H9 (cell line): Measurements from ENCODE around the gene SLC48A1. TPM values are rescaled to one million over a fixed set of nuclear protein-coding genes. Genes with fewer than 3 reads are reported as not detected.

Experiments
- DNase-seq: peaks from one replicate; pipeline ENCODE4 v3.0.0-alpha.2; 2017
- H2AFZ ChIP-seq: one replicate; pipeline ENCODE4 v1.6.1; 2013; ENCODE audit warnings: mild to moderate bottlenecking, low read length, control low read depth, moderate library complexity
- H2AK5ac ChIP-seq: 2 replicates; pipeline ENCODE4 v1.6.1; 2013; ENCODE audit warnings: low read length, control low read depth, mixed read lengths; ENCODE audit not compliant: insufficient read length
- H2BK120ac ChIP-seq: one replicate; pipeline ENCODE4 v1.6.1; 2013; ENCODE audit warnings: low read depth, mild to moderate bottlenecking, low read length, control low read depth, inconsistent platforms; ENCODE audit not compliant: poor library complexity, severe bottlenecking
- H2BK12ac ChIP-seq: 2 replicates; pipeline ENCODE4 v1.6.1; 2013; ENCODE audit warnings: low read length, control low read depth, mixed read lengths, low read depth; ENCODE audit not compliant: insufficient read length
- H2BK15ac ChIP-seq: 2 replicates; pipeline ENCODE4 v1.6.1; 2013; ENCODE audit warnings: low read depth, low read length, control low read depth
- H2BK20ac ChIP-seq: one replicate; pipeline ENCODE4 v1.6.1; 2013; ENCODE audit warnings: low read depth, mild to moderate bottlenecking, low read length, control low read depth, inconsistent platforms; ENCODE audit not compliant: poor library complexity, severe bottlenecking
- H2BK5ac ChIP-seq: 2 replicates; pipeline ENCODE4 v1.6.1; 2013; ENCODE audit warnings: low read length, control low read depth, mixed read lengths; ENCODE audit not compliant: insufficient read length
- H3K14ac ChIP-seq: 2 replicates; pipeline ENCODE4 v1.6.1; 2013; ENCODE audit warnings: low read length, control low read depth; ENCODE audit not compliant: insufficient read depth
- H3K18ac ChIP-seq: 2 replicates; pipeline ENCODE4 v1.6.1; 2013; ENCODE audit warnings: low read depth, mild to moderate bottlenecking, mixed read lengths, low read length, control low read depth; ENCODE audit not compliant: insufficient read length
- H3K23ac ChIP-seq: 2 replicates; pipeline ENCODE4 v1.6.1; 2013; ENCODE audit warnings: low read length, control low read depth, mixed read lengths, low read depth; ENCODE audit not compliant: insufficient read length
- H3K23me2 ChIP-seq: 2 replicates; pipeline ENCODE4 v1.6.1; 2013; ENCODE audit warnings: low read depth, mild to moderate bottlenecking, mixed read lengths, low read length, control low read depth; ENCODE audit not compliant: insufficient read length, poor library complexity, severe bottlenecking
- H3K27ac ChIP-seq: 2 replicates; pipeline ENCODE4 v1.5.1; 2013; ENCODE audit warnings: low read length, control low read depth, mixed read lengths, low read depth; ENCODE audit not compliant: insufficient read length
- H3K27me3 ChIP-seq: 2 replicates; pipeline ENCODE4 v1.6.1; 2013; ENCODE audit warnings: low read length, control low read depth, inconsistent platforms; ENCODE audit not compliant: insufficient read depth
- H3K4ac ChIP-seq: 2 replicates; pipeline ENCODE4 v1.6.1; 2013; ENCODE audit warnings: low read depth, mild to moderate bottlenecking, control low read depth, inconsistent platforms, low read length, moderate library complexity
- H3K4me1 ChIP-seq: 2 replicates; pipeline ENCODE4 v1.6.1; 2013; ENCODE audit warnings: low read length, control low read depth, inconsistent platforms; ENCODE audit not compliant: insufficient read depth
- H3K4me2 ChIP-seq: 2 replicates; pipeline ENCODE4 v1.6.1; 2013; ENCODE audit warnings: low read length, control low read depth, mixed read lengths; ENCODE audit not compliant: insufficient read length, insufficient read depth
- H3K56ac ChIP-seq: 2 replicates; pipeline ENCODE4 v1.6.1; 2013; ENCODE audit warnings: low read depth, mild to moderate bottlenecking, mixed read lengths, low read length, control low read depth; ENCODE audit not compliant: insufficient read length
- H3K79me1 ChIP-seq: 2 replicates; pipeline ENCODE4 v1.6.1; 2013; ENCODE audit warnings: low read depth, mild to moderate bottlenecking, moderate library complexity, low read length, control low read depth, inconsistent platforms; ENCODE audit not compliant: insufficient read depth, poor library complexity, severe bottlenecking
- H3K79me2 ChIP-seq: 2 replicates; pipeline ENCODE4 v1.6.1; 2013; ENCODE audit warnings: low read length, control low read depth, inconsistent platforms; ENCODE audit not compliant: insufficient read depth
- H3K9ac ChIP-seq: 2 replicates; pipeline ENCODE4 v1.6.1; 2013; ENCODE audit warnings: low read length, control low read depth, mixed read lengths; ENCODE audit not compliant: insufficient read length; ENCODE audit errors: extremely low read depth
- H3K9me3 ChIP-seq: one replicate; pipeline ENCODE4 v1.6.1; 2013; ENCODE audit warnings: low read depth, low read length, inconsistent platforms; ENCODE audit not compliant: control insufficient read depth
- H3T11ph ChIP-seq: one replicate; pipeline ENCODE4 v1.6.1; 2013; ENCODE audit warnings: mild to moderate bottlenecking, low read length, control low read depth, inconsistent platforms
- H4K20me1 ChIP-seq: one replicate; pipeline ENCODE4 v1.6.1; 2013; ENCODE audit not compliant: control insufficient read depth, insufficient read length, insufficient read depth
- H4K5ac ChIP-seq: 2 replicates; pipeline ENCODE4 v1.6.1; 2013; ENCODE audit warnings: low read depth, mild to moderate bottlenecking, mixed read lengths, low read length, control low read depth; ENCODE audit not compliant: insufficient read length
- H4K8ac ChIP-seq: replicated peaks from 2 replicates; pipeline ENCODE4 v1.6.1; 2013; ENCODE audit warnings: low read length, control low read depth, mixed read lengths, low read depth; ENCODE audit not compliant: insufficient read length
- H4K91ac ChIP-seq: 2 replicates; pipeline ENCODE4 v1.6.1; 2013; ENCODE audit warnings: low read depth, mild to moderate bottlenecking, moderate library complexity, mixed read lengths, low read length, control low read depth; ENCODE audit not compliant: insufficient read length
- H3K27ac Mint-ChIP-seq, 3 experiments: 2 replicates in 2 of 3; 3 replicates in 1 of 3; pipeline ENCODE4 v1.8.0; 2020 to 2021; ENCODE audit warnings: mixed read lengths in 3 of 3, mild to moderate bottlenecking in 1 of 3, moderate library complexity in 1 of 3
- H3K27me3 Mint-ChIP-seq: 2 replicates; pipeline ENCODE4 v1.8.0; 2021; ENCODE audit warnings: low read depth, mild to moderate bottlenecking, moderate library complexity, mixed read lengths
- H3K36me3 Mint-ChIP-seq, 3 experiments: 2 replicates in 2 of 3; 3 replicates in 1 of 3; pipeline ENCODE4 v1.8.0; 2020 to 2021; ENCODE audit warnings: low read depth in 3 of 3, mixed read lengths in 3 of 3; ENCODE audit not compliant: insufficient read depth in 1 of 3
- H3K4me1 Mint-ChIP-seq, 2 experiments: 2 replicates each; pipeline ENCODE4 v1.8.0; 2020; ENCODE audit warnings: mixed read lengths in 2 of 2
- H3K4me3 Mint-ChIP-seq, 2 experiments: 2 replicates in 1 of 2; 3 replicates in 1 of 2; pipeline ENCODE4 v1.8.0; 2020 to 2021; ENCODE audit warnings: mild to moderate bottlenecking in 2 of 2, mixed read lengths in 2 of 2, moderate library complexity in 1 of 2
- H3K9me3 Mint-ChIP-seq, 2 experiments: 2 replicates in 1 of 2; 3 replicates in 1 of 2; pipeline ENCODE4 v1.8.0; 2020; ENCODE audit warnings: mild to moderate bottlenecking in 2 of 2, mixed read lengths in 2 of 2, moderate library complexity in 1 of 2
- WGBS: extraction: QIAGEN DNeasy Blood & Tissue Kit; methylation state at CpG from one replicate; pipeline ENCODE4 v1.1.7; 2013; ENCODE audit warnings: missing lambda C conversion rate, low lambda C conversion rate, mixed read lengths; ENCODE audit not compliant: insufficient read length; ENCODE audit errors: extremely low coverage; 5-methylcytosine and 5-hydroxymethylcytosine counted together
- total RNA-seq: library from RNA; stranded (reverse); gene quantifications from 2 replicates; pipeline ENCODE4 v1.2.1, GENCODE V29; 2021
- TF ChIP-seq, protein P1 (sequence below): fragments of 200-600 bp; sonication (generic); conservative IDR thresholded peaks from 3 replicates; pipeline ENCODE4 v1.8.0; 2021; ENCODE audit warnings: antibody characterized with exemption, mild to moderate bottlenecking

SLC48A1 gene
- total RNA-seq, 1 experiment from 2014 or later: 10.6 TPM

DNA sequence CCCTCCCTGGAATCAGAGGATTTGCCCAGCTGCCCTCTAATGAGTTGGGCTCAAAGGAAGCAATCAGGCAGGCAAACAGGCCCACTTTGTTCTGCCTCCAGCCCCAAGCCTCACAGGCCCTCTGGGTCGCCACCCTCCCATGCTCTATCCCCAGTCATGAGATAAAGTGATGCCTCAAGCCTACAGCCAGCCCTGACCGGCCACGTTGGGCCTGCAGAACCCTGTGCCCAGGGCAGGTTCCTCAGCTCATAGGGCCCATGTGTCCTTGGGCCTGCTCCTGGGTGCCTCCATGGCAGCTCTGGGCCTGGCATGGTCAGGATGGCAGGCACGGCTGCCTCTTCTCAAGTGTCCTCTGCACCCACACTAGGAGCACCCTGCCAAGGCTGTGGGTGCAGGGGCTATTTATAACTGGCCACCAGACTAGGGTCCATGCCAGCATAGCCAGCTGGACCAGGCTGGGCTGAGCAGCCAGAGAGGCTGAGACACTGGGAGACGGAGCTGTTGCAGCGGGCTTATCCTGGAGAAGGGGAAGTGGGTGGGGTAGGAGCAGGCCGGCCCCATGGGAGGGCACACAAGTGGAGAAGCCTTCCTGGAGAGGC is 26.4 kb downstream of the SLC48A1 start:
- H3K36me3 Mint-ChIP-seq: peaks cover 6 to 28% (median 21%) of the 10 kb centered on the region in 3 experiments; a peak in 6 of 7 replicates
- Histone ChIP-seq H3K23ac (no peak overlapping the region), H3K27ac (no peak overlapping the region), H3K79me1 (no peaks in the 10 kb centered on the region), H4K8ac (no peak overlapping the region), H2BK20ac (no peak overlapping the region), H3K4me2 (no peak overlapping the region), H4K91ac (no peak overlapping the region), H3K18ac (no peak overlapping the region), H2BK12ac (no peak overlapping the region), H2AK5ac (no peak overlapping the region), H2BK120ac (no peak overlapping the region), H4K5ac (no peak overlapping the region), H3K23me2 (no peaks in the 10 kb centered on the region), H3K4ac (no peak overlapping the region), H3K14ac (no peak overlapping the region; the same call in 1 of the 2 replicates), H3K9me3 (no peaks in the 10 kb centered on the region), H2BK5ac (no peak overlapping the region), H3K4me1 (no peaks in the 10 kb centered on the region; the same call in 1 of the 2 replicates), H2AFZ (no peak overlapping the region), H2BK15ac (no peak overlapping the region), H3K9ac (no peak overlapping the region), H3T11ph (no peak overlapping the region), H3K56ac (no peak overlapping the region), H4K20me1 (peaks cover 2% of the 10 kb centered on the region), H3K79me2 (peaks cover 1% of the 10 kb centered on the region; the same call in 1 of the 2 replicates), H3K27me3 (no peaks in the 10 kb centered on the region)
- DNase-seq: no peak
- no peaks in the 10 kb centered on the region; a peak in 1 of 5 replicates for H3K9me3 Mint-ChIP-seq
- H3K27me3 Mint-ChIP-seq: no peaks in the 10 kb centered on the region
- H3K4me3 Mint-ChIP-seq: no peak overlapping the region
- peak overlapping the region in 2 of 3 experiments; percentile 53 to 77; a peak in 4 of 7 replicates for H3K27ac Mint-ChIP-seq
- peaks cover 30 to 41% of the 10 kb centered on the region in 2 experiments for H3K4me1 Mint-ChIP-seq
- no CpG with 5 or more reads among the region's 7 CpGs for WGBS
- TF ChIP-seq, protein P1, sequence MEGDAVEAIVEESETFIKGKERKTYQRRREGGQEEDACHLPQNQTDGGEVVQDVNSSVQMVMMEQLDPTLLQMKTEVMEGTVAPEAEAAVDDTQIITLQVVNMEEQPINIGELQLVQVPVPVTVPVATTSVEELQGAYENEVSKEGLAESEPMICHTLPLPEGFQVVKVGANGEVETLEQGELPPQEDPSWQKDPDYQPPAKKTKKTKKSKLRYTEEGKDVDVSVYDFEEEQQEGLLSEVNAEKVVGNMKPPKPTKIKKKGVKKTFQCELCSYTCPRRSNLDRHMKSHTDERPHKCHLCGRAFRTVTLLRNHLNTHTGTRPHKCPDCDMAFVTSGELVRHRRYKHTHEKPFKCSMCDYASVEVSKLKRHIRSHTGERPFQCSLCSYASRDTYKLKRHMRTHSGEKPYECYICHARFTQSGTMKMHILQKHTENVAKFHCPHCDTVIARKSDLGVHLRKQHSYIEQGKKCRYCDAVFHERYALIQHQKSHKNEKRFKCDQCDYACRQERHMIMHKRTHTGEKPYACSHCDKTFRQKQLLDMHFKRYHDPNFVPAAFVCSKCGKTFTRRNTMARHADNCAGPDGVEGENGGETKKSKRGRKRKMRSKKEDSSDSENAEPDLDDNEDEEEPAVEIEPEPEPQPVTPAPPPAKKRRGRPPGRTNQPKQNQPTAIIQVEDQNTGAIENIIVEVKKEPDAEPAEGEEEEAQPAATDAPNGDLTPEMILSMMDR: no peak
